H9 (cell line): ENCODE measurements around the gene PLA2G2C. TPM values are rescaled to one million over a fixed set of nuclear protein-coding genes. Genes with fewer than 3 reads are reported as not detected.
A peak's percentile ranks its signal among the peaks of the same experiment; 100 is the strongest.
"Not testable (repeated sequence)": the region's sequence is repeated elsewhere in the genome, so short reads cannot be mapped to it uniquely, and the experiment has no call there.

ENCODE experiments used
- DNase-seq: peaks from one replicate; pipeline ENCODE4 v3.0.0-alpha.2; 2017
- H2AFZ ChIP-seq: one replicate; pipeline ENCODE4 v1.6.1; 2013; ENCODE audit warnings: mild to moderate bottlenecking, low read length, control low read depth, moderate library complexity
- H2AK5ac ChIP-seq: 2 replicates; pipeline ENCODE4 v1.6.1; 2013; ENCODE audit warnings: low read length, control low read depth, mixed read lengths; ENCODE audit not compliant: insufficient read length
- H2BK120ac ChIP-seq: one replicate; pipeline ENCODE4 v1.6.1; 2013; ENCODE audit warnings: low read depth, mild to moderate bottlenecking, low read length, control low read depth, inconsistent platforms; ENCODE audit not compliant: poor library complexity, severe bottlenecking
- H2BK12ac ChIP-seq: 2 replicates; pipeline ENCODE4 v1.6.1; 2013; ENCODE audit warnings: low read length, control low read depth, mixed read lengths, low read depth; ENCODE audit not compliant: insufficient read length
- H2BK15ac ChIP-seq: 2 replicates; pipeline ENCODE4 v1.6.1; 2013; ENCODE audit warnings: low read depth, low read length, control low read depth
- H2BK20ac ChIP-seq: one replicate; pipeline ENCODE4 v1.6.1; 2013; ENCODE audit warnings: low read depth, mild to moderate bottlenecking, low read length, control low read depth, inconsistent platforms; ENCODE audit not compliant: poor library complexity, severe bottlenecking
- H2BK5ac ChIP-seq: 2 replicates; pipeline ENCODE4 v1.6.1; 2013; ENCODE audit warnings: low read length, control low read depth, mixed read lengths; ENCODE audit not compliant: insufficient read length
- H3K14ac ChIP-seq: 2 replicates; pipeline ENCODE4 v1.6.1; 2013; ENCODE audit warnings: low read length, control low read depth; ENCODE audit not compliant: insufficient read depth
- H3K18ac ChIP-seq: 2 replicates; pipeline ENCODE4 v1.6.1; 2013; ENCODE audit warnings: low read depth, mild to moderate bottlenecking, mixed read lengths, low read length, control low read depth; ENCODE audit not compliant: insufficient read length
- H3K23ac ChIP-seq: 2 replicates; pipeline ENCODE4 v1.6.1; 2013; ENCODE audit warnings: low read length, control low read depth, mixed read lengths, low read depth; ENCODE audit not compliant: insufficient read length
- H3K23me2 ChIP-seq: 2 replicates; pipeline ENCODE4 v1.6.1; 2013; ENCODE audit warnings: low read depth, mild to moderate bottlenecking, mixed read lengths, low read length, control low read depth; ENCODE audit not compliant: insufficient read length, poor library complexity, severe bottlenecking
- H3K27ac ChIP-seq: 2 replicates; pipeline ENCODE4 v1.5.1; 2013; ENCODE audit warnings: low read length, control low read depth, mixed read lengths, low read depth; ENCODE audit not compliant: insufficient read length
- H3K27me3 ChIP-seq: 2 replicates; pipeline ENCODE4 v1.6.1; 2013; ENCODE audit warnings: low read length, control low read depth, inconsistent platforms; ENCODE audit not compliant: insufficient read depth
- H3K4ac ChIP-seq: 2 replicates; pipeline ENCODE4 v1.6.1; 2013; ENCODE audit warnings: low read depth, mild to moderate bottlenecking, control low read depth, inconsistent platforms, low read length, moderate library complexity
- H3K4me1 ChIP-seq: 2 replicates; pipeline ENCODE4 v1.6.1; 2013; ENCODE audit warnings: low read length, control low read depth, inconsistent platforms; ENCODE audit not compliant: insufficient read depth
- H3K4me2 ChIP-seq: 2 replicates; pipeline ENCODE4 v1.6.1; 2013; ENCODE audit warnings: low read length, control low read depth, mixed read lengths; ENCODE audit not compliant: insufficient read length, insufficient read depth
- H3K56ac ChIP-seq: 2 replicates; pipeline ENCODE4 v1.6.1; 2013; ENCODE audit warnings: low read depth, mild to moderate bottlenecking, mixed read lengths, low read length, control low read depth; ENCODE audit not compliant: insufficient read length
- H3K79me1 ChIP-seq: 2 replicates; pipeline ENCODE4 v1.6.1; 2013; ENCODE audit warnings: low read depth, mild to moderate bottlenecking, moderate library complexity, low read length, control low read depth, inconsistent platforms; ENCODE audit not compliant: insufficient read depth, poor library complexity, severe bottlenecking
- H3K79me2 ChIP-seq: 2 replicates; pipeline ENCODE4 v1.6.1; 2013; ENCODE audit warnings: low read length, control low read depth, inconsistent platforms; ENCODE audit not compliant: insufficient read depth
- H3K9ac ChIP-seq: 2 replicates; pipeline ENCODE4 v1.6.1; 2013; ENCODE audit warnings: low read length, control low read depth, mixed read lengths; ENCODE audit not compliant: insufficient read length; ENCODE audit errors: extremely low read depth
- H3K9me3 ChIP-seq: one replicate; pipeline ENCODE4 v1.6.1; 2013; ENCODE audit warnings: low read depth, low read length, inconsistent platforms; ENCODE audit not compliant: control insufficient read depth
- H3T11ph ChIP-seq: one replicate; pipeline ENCODE4 v1.6.1; 2013; ENCODE audit warnings: mild to moderate bottlenecking, low read length, control low read depth, inconsistent platforms
- H4K20me1 ChIP-seq: one replicate; pipeline ENCODE4 v1.6.1; 2013; ENCODE audit not compliant: control insufficient read depth, insufficient read length, insufficient read depth
- H4K5ac ChIP-seq: 2 replicates; pipeline ENCODE4 v1.6.1; 2013; ENCODE audit warnings: low read depth, mild to moderate bottlenecking, mixed read lengths, low read length, control low read depth; ENCODE audit not compliant: insufficient read length
- H4K8ac ChIP-seq: replicated peaks from 2 replicates; pipeline ENCODE4 v1.6.1; 2013; ENCODE audit warnings: low read length, control low read depth, mixed read lengths, low read depth; ENCODE audit not compliant: insufficient read length
- H4K91ac ChIP-seq: 2 replicates; pipeline ENCODE4 v1.6.1; 2013; ENCODE audit warnings: low read depth, mild to moderate bottlenecking, moderate library complexity, mixed read lengths, low read length, control low read depth; ENCODE audit not compliant: insufficient read length
- H3K27ac Mint-ChIP-seq, 3 experiments: 2 replicates in 2 of 3; 3 replicates in 1 of 3; pipeline ENCODE4 v1.8.0; 2020 to 2021; ENCODE audit warnings: mixed read lengths in 3 of 3, mild to moderate bottlenecking in 1 of 3, moderate library complexity in 1 of 3
- H3K27me3 Mint-ChIP-seq: 2 replicates; pipeline ENCODE4 v1.8.0; 2021; ENCODE audit warnings: low read depth, mild to moderate bottlenecking, moderate library complexity, mixed read lengths
- H3K36me3 Mint-ChIP-seq, 3 experiments: 2 replicates in 2 of 3; 3 replicates in 1 of 3; pipeline ENCODE4 v1.8.0; 2020 to 2021; ENCODE audit warnings: low read depth in 3 of 3, mixed read lengths in 3 of 3; ENCODE audit not compliant: insufficient read depth in 1 of 3
- H3K4me1 Mint-ChIP-seq, 2 experiments: 2 replicates each; pipeline ENCODE4 v1.8.0; 2020; ENCODE audit warnings: mixed read lengths in 2 of 2
- H3K4me3 Mint-ChIP-seq, 2 experiments: 2 replicates in 1 of 2; 3 replicates in 1 of 2; pipeline ENCODE4 v1.8.0; 2020 to 2021; ENCODE audit warnings: mild to moderate bottlenecking in 2 of 2, mixed read lengths in 2 of 2, moderate library complexity in 1 of 2
- H3K9me3 Mint-ChIP-seq, 2 experiments: 2 replicates in 1 of 2; 3 replicates in 1 of 2; pipeline ENCODE4 v1.8.0; 2020; ENCODE audit warnings: mild to moderate bottlenecking in 2 of 2, mixed read lengths in 2 of 2, moderate library complexity in 1 of 2
- CTCF ChIP-seq: fragments of 200-600 bp; sonication (generic); conservative IDR thresholded peaks from 3 replicates; pipeline ENCODE4 v1.8.0; 2021; ENCODE audit warnings: antibody characterized with exemption, mild to moderate bottlenecking
- WGBS: extraction: QIAGEN DNeasy Blood & Tissue Kit; methylation state at CpG from one replicate; pipeline ENCODE4 v1.1.7; 2013; ENCODE audit warnings: missing lambda C conversion rate, low lambda C conversion rate, mixed read lengths; ENCODE audit not compliant: insufficient read length; ENCODE audit errors: extremely low coverage; 5-methylcytosine and 5-hydroxymethylcytosine counted together
- total RNA-seq: library from RNA; stranded (reverse); gene quantifications from 2 replicates; pipeline ENCODE4 v1.2.1, GENCODE V29; 2021

The PLA2G2C gene
- total RNA-seq, 1 experiment from 2014 or later = not detected

DNA sequence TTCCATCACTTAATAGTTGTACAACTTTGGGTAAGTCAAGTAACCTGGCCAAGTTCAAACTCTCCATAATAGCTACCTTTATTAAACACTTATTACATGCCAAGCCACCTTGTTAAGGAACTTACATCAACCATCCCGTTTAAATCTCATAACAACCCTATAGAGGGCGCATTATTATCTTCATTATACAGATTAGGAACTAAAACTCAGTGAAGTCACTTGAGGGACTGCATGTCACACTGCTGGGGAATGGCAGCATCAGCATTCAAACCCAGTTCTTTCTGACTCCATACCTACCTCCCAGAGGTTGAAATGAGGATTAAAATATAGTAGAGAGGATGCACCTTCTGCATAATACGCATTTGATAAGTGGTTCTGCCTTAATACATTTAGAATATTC is 47.1 kb upstream of the PLA2G2C start:
- Histone ChIP-seq H2AK5ac (no peak overlapping the region), H2BK15ac (no peak overlapping the region), H3K79me2 (no peaks in the 10 kb centered on the region), H3K27me3 (no peaks in the 10 kb centered on the region), H4K8ac (no peak overlapping the region), H2BK20ac (no peak overlapping the region), H3K14ac (no peak overlapping the region), H3K56ac (no peak overlapping the region), H2BK12ac (no peak overlapping the region), H4K5ac (no peak overlapping the region), H3K79me1 (no peaks in the 10 kb centered on the region), H2BK120ac (no peak overlapping the region), H3K23ac (no peak overlapping the region), H2AFZ (no peak overlapping the region), H3K23me2 (no peaks in the 10 kb centered on the region), H3K9me3 (no peaks in the 10 kb centered on the region), H3K27ac (no peak overlapping the region), H3K18ac (no peak overlapping the region), H3K4me1 (no peaks in the 10 kb centered on the region), H3T11ph (no peak overlapping the region), H2BK5ac (no peak overlapping the region), H4K91ac (no peak overlapping the region), H4K20me1 (no peaks in the 10 kb centered on the region), H3K4me2 (no peak overlapping the region), H3K4ac (no peak overlapping the region), H3K9ac (no peak overlapping the region)
- Mint-ChIP-seq H3K27me3 (peaks cover 24% of the 10 kb centered on the region), H3K9me3 (no peaks in the 10 kb centered on the region), H3K4me3 (no peak overlapping the region), H3K36me3 (no peaks in the 10 kb centered on the region), H3K4me1 (peaks cover 9 to 14% of the 10 kb centered on the region in 2 experiments), H3K27ac (no peak overlapping the region)
- DNase-seq = no peak
- peak; percentile 57 for TF ChIP-seq CTCF
- WGBS = 100% methylated on average over 1 of the region's 3 CpGs

- H3K23me2 ChIP-seq, H3K18ac ChIP-seq, H4K20me1 ChIP-seq, H3K4ac ChIP-seq, H3K4me1 ChIP-seq, H3K23ac ChIP-seq, H2BK15ac ChIP-seq, H3K4me2 ChIP-seq, H4K8ac ChIP-seq, H3K56ac ChIP-seq, H3K27ac ChIP-seq, DNase-seq, H4K5ac ChIP-seq, H2BK5ac ChIP-seq, H3K14ac ChIP-seq, H3K27ac Mint-ChIP-seq, H3K27me3 ChIP-seq, H2BK12ac ChIP-seq, H2AFZ ChIP-seq, H2AK5ac ChIP-seq, H3K79me1 ChIP-seq, H3K36me3 Mint-ChIP-seq, H4K91ac ChIP-seq, H2BK120ac ChIP-seq, H3K9me3 ChIP-seq, H3K9me3 Mint-ChIP-seq, H3K79me2 ChIP-seq, H2BK20ac ChIP-seq, H3K9ac ChIP-seq, H3K4me3 Mint-ChIP-seq, H3T11ph ChIP-seq: not testable (repeated sequence)
- Mint-ChIP-seq H3K27me3 (peaks cover 32% of the 10 kb centered on the region), H3K4me1 (peaks cover 9 to 16% of the 10 kb centered on the region in 2 experiments)
- WGBS = no CpG with 5 or more reads among the region's 7 CpGs
Observed at GRCh38 chr1:20232564-20232963, 46.2 kb upstream of the PLA2G2C start.
